Activated naive CD8-positive, alpha-beta T cell treated with anti-CD3 and anti-CD28 coated beads, Interleukin-2, amount 10 ng/mL, durations not matched to agents 7 days and 5 days (primary cell): ENCODE results near the gene SSBP3. TPM values are rescaled to one million over a fixed set of nuclear protein-coding genes. Genes with fewer than 3 reads are reported as not detected.
"Not testable (repeated sequence)": the region's sequence is repeated elsewhere in the genome, so short reads cannot be mapped to it uniquely, and the experiment has no call there.

Experiments used
- ATAC-seq: fragments of 150-1000 bp; cut with Tn5 transposase; one replicate; pipeline ENCODE4 v1.10.0; 2021; ENCODE audit warnings: low read depth, moderate library complexity
- POLR2A ChIA-PET: fragments of 350-600 bp; sonication (Branson Sonifier 250); formaldehyde crosslinking; loops from one replicate; lab custom pipeline; 2021; ENCODE audit warnings: antibody characterized with exemption; lab: Charles Lee
- DNase-seq: peaks from one replicate; pipeline ENCODE4 v3.0.0; 2021
- H3K27ac Mint-ChIP-seq: one replicate; pipeline ENCODE4 v1.8.0; 2022; ENCODE audit warnings: mild to moderate bottlenecking, mixed read lengths
- H3K27me3 Mint-ChIP-seq: one replicate; pipeline ENCODE4 v1.8.0; 2022; ENCODE audit warnings: mild to moderate bottlenecking, moderate library complexity, mixed read lengths
- H3K36me3 Mint-ChIP-seq: one replicate; pipeline ENCODE4 v1.8.0; 2021; ENCODE audit warnings: mild to moderate bottlenecking, mixed read lengths
- H3K4me1 Mint-ChIP-seq: one replicate; pipeline ENCODE4 v1.8.0; 2021; ENCODE audit warnings: mixed read lengths
- H3K4me3 Mint-ChIP-seq: one replicate; pipeline ENCODE4 v1.8.0; 2022; ENCODE audit warnings: mild to moderate bottlenecking, moderate library complexity, mixed read lengths
- H3K9me3 Mint-ChIP-seq: one replicate; pipeline ENCODE4 v1.8.0; 2021; ENCODE audit warnings: mixed read lengths
- total RNA-seq, 2 experiments: library from RNA; stranded (reverse); gene quantifications; one replicate each; pipeline ENCODE4 v1.2.3, GENCODE V29; 2021

SSBP3 gene
- total RNA-seq, 2 experiments from 2014 or later = 109 to 126 TPM

GRCh38 chr1:54207896-54208295 is 198.3 kb downstream of the SSBP3 start:
- DNase-seq, POLR2A ChIA-PET, ATAC-seq, H3K27me3 Mint-ChIP-seq, H3K4me3 Mint-ChIP-seq, H3K9me3 Mint-ChIP-seq, H3K27ac Mint-ChIP-seq: not testable (repeated sequence)
- H3K36me3 Mint-ChIP-seq = peaks cover 37% of the 10 kb centered on the region
- peaks cover 16% of the 10 kb centered on the region for H3K4me1 Mint-ChIP-seq

GRCh38 chr1:54207287-54207686 is 198.9 kb downstream of the SSBP3 start:
- no peaks in the 10 kb centered on the region for H3K9me3 Mint-ChIP-seq
- POLR2A ChIA-PET = interaction anchor here (0.6 kb wide), 1 partner anchor 106 kb away, joined by 6 read pairs; no protein-coding TSS in a partner anchor
- no peak overlapping the region for H3K27ac Mint-ChIP-seq
- peaks cover 22% of the 10 kb centered on the region for H3K4me1 Mint-ChIP-seq
- ATAC-seq (no peak), DNase-seq (no peak)
- no peak overlapping the region for H3K4me3 Mint-ChIP-seq
- no peaks in the 10 kb centered on the region for H3K27me3 Mint-ChIP-seq
- H3K36me3 Mint-ChIP-seq = peaks cover 39% of the 10 kb centered on the region

DNA sequence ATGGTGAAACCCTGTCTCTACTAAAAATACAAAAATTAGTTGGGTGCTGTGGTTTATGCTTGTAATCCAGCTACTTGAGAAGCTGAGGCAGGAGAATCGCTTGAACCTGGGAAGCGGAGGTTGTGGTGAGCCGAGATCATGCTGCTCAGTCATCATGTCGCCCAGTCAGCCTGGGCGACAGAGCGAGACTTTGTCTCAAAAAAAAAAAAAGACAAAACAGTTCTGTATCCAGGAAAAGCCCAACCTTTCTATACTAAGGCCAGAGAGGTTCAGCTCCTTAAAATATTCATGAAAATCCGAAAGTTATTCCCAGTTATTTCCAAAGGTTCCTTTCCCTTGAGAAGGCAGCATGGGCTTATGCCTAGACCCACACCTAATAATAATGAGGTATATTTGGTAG is 202.0 kb downstream of the SSBP3 start:
- ATAC-seq = no peak
- no peak for DNase-seq
- no peaks in the 10 kb centered on the region for H3K9me3 Mint-ChIP-seq
- POLR2A ChIA-PET = no interaction called here
- no peak overlapping the region for H3K4me3 Mint-ChIP-seq
- no peaks in the 10 kb centered on the region for H3K27me3 Mint-ChIP-seq
- peaks cover 36% of the 10 kb centered on the region for H3K4me1 Mint-ChIP-seq
- H3K36me3 Mint-ChIP-seq = peaks cover 24% of the 10 kb centered on the region
- no peak overlapping the region for H3K27ac Mint-ChIP-seq

- Mint-ChIP-seq H3K4me3 (peak overlapping the region; percentile 90), H3K27me3 (no peaks in the 10 kb centered on the region), H3K27ac (peak overlapping the region; percentile 58), H3K9me3 (no peaks in the 10 kb centered on the region), H3K4me1 (peaks cover 29% of the 10 kb centered on the region), H3K36me3 (peaks cover 10% of the 10 kb centered on the region)
- POLR2A ChIA-PET = interaction anchor here (0.5 to 2.3 kb wide), 8 partner anchors 10 to 207 kb away, joined by 3 to 16 read pairs (median 4); partner anchors contain the start of genes TCEANC2 and TMEM59
- ATAC-seq (no peak), DNase-seq (no peak)
Measured at GRCh38 chr1:54200519-54200997, 205.6 kb downstream of the SSBP3 start.

GRCh38 chr1:54199765-54200518 is 206.3 kb downstream of the SSBP3 start, which contains the start of the genes CYB5RL and MRPL37:
TSS of gene CYB5RL (minus strand) at chr1:54200030. CDS start at chr1:54195616, 4,414 bp downstream.
TSS of gene MRPL37 (plus strand) at chr1:54200167. CDS start at chr1:54200244, 77 bp downstream.
- no peaks in the 10 kb centered on the region for H3K9me3 Mint-ChIP-seq
- H3K27me3 Mint-ChIP-seq = no peaks in the 10 kb centered on the region
- H3K36me3 Mint-ChIP-seq = peaks cover 5% of the 10 kb centered on the region
- H3K27ac Mint-ChIP-seq = peak within 1 kb of the TSS; percentile 58
- ATAC-seq = peak; percentile 97
- peak within 1 kb of the TSS; percentile 90 for H3K4me3 Mint-ChIP-seq
- peaks cover 27% of the 10 kb centered on the region for H3K4me1 Mint-ChIP-seq
- POLR2A ChIA-PET = interaction anchor here (0.5 to 2.3 kb wide), 13 partner anchors 10 to 207 kb away, joined by 3 to 16 read pairs (median 4); partner anchors contain the start of genes TCEANC2 and TMEM59
- DNase-seq = peak; percentile 86

DNA sequence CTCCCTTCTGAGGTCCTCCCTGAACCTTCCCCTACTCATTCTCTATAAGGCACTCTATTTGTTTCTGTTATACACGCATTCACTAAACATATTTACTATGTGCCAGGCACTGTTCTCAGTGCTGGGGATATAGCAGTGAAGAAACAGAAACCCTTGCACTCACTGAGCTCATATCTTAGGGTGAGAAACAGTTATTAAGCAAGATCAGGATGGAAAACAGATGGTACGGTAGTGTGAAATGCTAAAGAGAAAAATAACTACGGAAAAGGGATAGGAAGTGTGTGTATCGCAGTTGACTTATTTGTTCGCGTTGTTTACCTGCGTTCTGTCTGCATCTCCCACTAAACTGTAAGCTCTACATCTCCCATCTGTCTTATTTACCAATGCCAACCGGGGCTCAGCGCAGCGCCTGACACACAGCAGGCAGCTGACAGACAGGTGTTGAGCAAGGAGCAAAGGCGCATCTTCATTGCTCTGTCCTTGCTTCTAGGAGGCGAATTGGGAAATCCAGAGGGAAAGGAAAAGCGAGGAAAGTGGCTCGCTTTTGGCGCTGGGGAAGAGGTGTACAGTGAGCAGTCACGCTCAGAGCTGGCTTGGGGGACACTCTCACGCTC is 206.9 kb downstream of the SSBP3 start:
- peak overlapping the region; percentile 90 for H3K4me3 Mint-ChIP-seq
- peaks cover 7% of the 10 kb centered on the region for H3K36me3 Mint-ChIP-seq
- peaks cover 26% of the 10 kb centered on the region for H3K4me1 Mint-ChIP-seq
- no peaks in the 10 kb centered on the region for H3K27me3 Mint-ChIP-seq
- ATAC-seq = no peak
- H3K27ac Mint-ChIP-seq = peak overlapping the region; percentile 58
- no peaks in the 10 kb centered on the region for H3K9me3 Mint-ChIP-seq
- POLR2A ChIA-PET = interaction anchor here (0.9 to 2.3 kb wide), 11 partner anchors 9 to 208 kb away, joined by 3 to 16 read pairs (median 4); partner anchors contain the start of genes TCEANC2 and TMEM59
- no peak for DNase-seq

DNA sequence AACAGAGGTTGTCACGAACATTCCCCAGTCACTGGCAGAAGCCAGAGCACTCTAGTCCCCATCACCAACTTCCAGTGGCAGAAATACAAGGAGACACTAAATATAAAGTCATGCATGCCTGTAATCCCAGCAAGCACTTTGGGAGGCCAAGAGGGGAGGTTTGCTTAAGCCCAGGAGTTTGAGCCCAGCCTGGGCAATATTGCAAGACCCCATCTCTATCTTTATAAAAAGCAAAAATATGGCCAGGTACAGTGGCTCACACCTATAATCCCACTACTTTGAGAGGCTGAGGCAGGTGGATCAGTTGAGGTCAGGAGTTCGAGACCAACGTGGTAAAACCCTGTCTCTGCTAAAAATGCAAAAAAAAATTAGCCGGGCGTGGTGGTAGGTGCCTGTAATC is 212.7 kb downstream of the SSBP3 start:
- no peak overlapping the region for H3K27ac Mint-ChIP-seq

GRCh38 chr1:54191525-54191924 is 214.7 kb downstream of the SSBP3 start:
- peaks cover 18% of the 10 kb centered on the region for H3K36me3 Mint-ChIP-seq
- H3K27me3 Mint-ChIP-seq = no peaks in the 10 kb centered on the region
- H3K27ac Mint-ChIP-seq = no peak overlapping the region
- POLR2A ChIA-PET = no interaction called here
- no peak overlapping the region for H3K4me3 Mint-ChIP-seq
- H3K4me1 Mint-ChIP-seq = peaks cover 1% of the 10 kb centered on the region
- no peak for DNase-seq
- no peak for ATAC-seq
- no peaks in the 10 kb centered on the region for H3K9me3 Mint-ChIP-seq

More for the DNA sequence above, 212.7 kb downstream of the SSBP3 start:
- DNase-seq = no peak
- Mint-ChIP-seq H3K4me1 (peaks cover 1% of the 10 kb centered on the region), H3K36me3 (peaks cover 12% of the 10 kb centered on the region), H3K27me3 (no peaks in the 10 kb centered on the region), H3K4me3 (no peak overlapping the region), H3K9me3 (no peaks in the 10 kb centered on the region)
- no peak for ATAC-seq
- POLR2A ChIA-PET = no interaction called here

DNA sequence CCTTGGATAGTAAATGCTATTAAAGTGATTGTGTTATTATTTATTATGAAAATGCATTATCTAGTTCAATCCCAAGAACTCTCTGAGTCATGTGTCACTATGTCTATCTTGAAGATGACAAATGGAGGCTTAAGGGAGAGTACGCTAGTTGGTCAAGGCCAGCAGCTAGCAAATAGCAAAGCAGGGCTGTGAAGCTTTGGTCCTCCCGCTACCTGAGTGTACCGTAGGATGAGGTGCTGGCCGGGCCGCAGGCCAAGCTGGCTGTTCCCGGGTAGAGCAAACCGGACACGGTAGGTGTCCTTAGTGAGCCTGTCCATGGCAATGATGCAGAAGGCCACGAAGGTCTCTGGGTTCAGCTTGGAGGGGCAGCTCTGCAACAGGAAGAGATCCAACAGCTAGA is 215.7 kb downstream of the SSBP3 start:
- ATAC-seq (no peak), DNase-seq (no peak)
- POLR2A ChIA-PET = interaction anchor here (0.9 kb wide), 1 partner anchor 9 kb away, joined by 4 read pairs; the partner anchor contains the start of genes CYB5RL and MRPL37
- Mint-ChIP-seq H3K4me3 (no peak overlapping the region), H3K9me3 (no peaks in the 10 kb centered on the region), H3K27ac (no peak overlapping the region), H3K27me3 (no peaks in the 10 kb centered on the region), H3K36me3 (peaks cover 25% of the 10 kb centered on the region), H3K4me1 (peaks cover 1% of the 10 kb centered on the region)

GRCh38 chr1:54188291-54188690 is 217.9 kb downstream of the SSBP3 start:
- Mint-ChIP-seq H3K36me3 (peaks cover 25% of the 10 kb centered on the region), H3K27me3 (no peaks in the 10 kb centered on the region), H3K27ac (no peak overlapping the region), H3K4me1 (no peaks in the 10 kb centered on the region), H3K4me3 (no peak overlapping the region), H3K9me3 (no peaks in the 10 kb centered on the region)
- ATAC-seq (no peak), DNase-seq (no peak)
- POLR2A ChIA-PET = no interaction called here

GRCh38 chr1:54186056-54186455 is 220.1 kb downstream of the SSBP3 start:
- no peak for ATAC-seq
- Mint-ChIP-seq H3K36me3 (peaks cover 23% of the 10 kb centered on the region), H3K9me3 (no peaks in the 10 kb centered on the region), H3K27me3 (no peaks in the 10 kb centered on the region), H3K4me1 (no peaks in the 10 kb centered on the region), H3K27ac (no peak overlapping the region), H3K4me3 (no peak overlapping the region)
- no peak for DNase-seq
- POLR2A ChIA-PET = interaction anchor here (1.6 kb wide), 1 partner anchor 10 kb away, joined by 4 read pairs; no protein-coding TSS in a partner anchor

GRCh38 chr1:54180701-54181360 is 225.4 kb downstream of the SSBP3 start:
- Mint-ChIP-seq H3K27me3 (no peaks in the 10 kb centered on the region), H3K4me1 (no peaks in the 10 kb centered on the region), H3K27ac (no peak overlapping the region), H3K36me3 (peaks cover 15% of the 10 kb centered on the region), H3K9me3 (no peaks in the 10 kb centered on the region), H3K4me3 (no peak overlapping the region)
- DNase-seq (no peak), ATAC-seq (no peak)
- POLR2A ChIA-PET = interaction anchor here (0.5 to 1.6 kb wide), 3 partner anchors 17 to 308 kb away, joined by 3 to 5 read pairs (median 4); no protein-coding TSS in a partner anchor
